Measurements from ENCODE around the gene WWOX. TPM values are rescaled to one million over a fixed set of nuclear protein-coding genes. Genes with fewer than 3 reads are reported as not detected.

Gene WWOX
- total RNA-seq, 1 experiment from 2014 or later: 35.6 TPM

GRCh38 chr16:78228704-78229103, 129.2 kb downstream of the WWOX start:
- CTCF ChIA-PET: no interaction called here
- no peaks in the 10 kb centered on the region for H4K20me1 ChIP-seq (ENCODE audit: insufficient read depth)
- no peak overlapping the region for H3K27ac ChIP-seq
- no peaks in the 10 kb centered on the region for H3K36me3 ChIP-seq (ENCODE audit: low read depth)
- POLR2A ChIA-PET (ENCODE audit: unreplicated experiment): no interaction called here
- H3K79me2 ChIP-seq (ENCODE audit: low read depth): no peaks in the 10 kb centered on the region
- DNase-seq: no peak
- no peak overlapping the region for H3K4me2 ChIP-seq
- no TSS peak for BruUV-seq (replicated peaks)
- no peak for TF ChIP-seq CTCF (conservative IDR thresholded peaks at IDR 0.05)
- TF ChIP-seq EZH2 (IDR thresholded peaks at IDR 0.05; ENCODE audit: low read depth): no peak
- no peak overlapping the region for H3K4me3 ChIP-seq
- intact Hi-C loops (cut with micrococcal nuclease; ENCODE audit: unreplicated experiment): no loop called here
- no peaks in the 10 kb centered on the region for H3K9me3 ChIP-seq (ENCODE audit: insufficient read depth, low read depth)
- H2AFZ ChIP-seq: no peak overlapping the region
- peaks cover 16% of the 10 kb centered on the region for H3K4me1 ChIP-seq (replicated peaks; ENCODE audit: insufficient read depth)
- no peaks in the 10 kb centered on the region for H3F3A ChIP-seq (ENCODE audit: insufficient read depth, low read depth)
- H3K9me2 ChIP-seq (ENCODE audit: insufficient read depth): no peaks in the 10 kb centered on the region
- no peaks in the 10 kb centered on the region for H3K27me3 ChIP-seq (ENCODE audit: insufficient read depth, low read depth)

DNA sequence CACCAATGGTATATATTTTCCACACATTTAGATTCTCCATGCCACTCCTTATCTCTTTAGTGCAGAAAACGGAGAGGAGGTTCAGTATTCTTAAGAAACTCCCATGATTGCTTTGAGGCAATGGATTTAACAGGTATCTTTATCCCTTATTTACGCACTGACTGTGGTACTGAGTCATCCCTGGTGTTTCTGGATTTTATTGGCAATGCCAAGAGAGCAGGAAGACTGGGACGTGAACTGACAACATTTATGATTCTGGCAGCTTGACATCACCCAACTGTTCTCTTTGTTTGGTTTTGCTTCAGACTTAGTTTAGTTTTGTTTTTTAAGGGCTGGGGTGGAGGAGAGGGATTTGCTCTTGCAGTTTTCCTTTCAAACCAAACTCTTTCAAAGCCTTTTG, 131.4 kb downstream of the WWOX start:
- no TSS peak for BruUV-seq (replicated peaks)
- CTCF ChIA-PET: no interaction called here
- peaks cover 11% of the 10 kb centered on the region for H3K4me1 ChIP-seq (replicated peaks; ENCODE audit: insufficient read depth)

DNA sequence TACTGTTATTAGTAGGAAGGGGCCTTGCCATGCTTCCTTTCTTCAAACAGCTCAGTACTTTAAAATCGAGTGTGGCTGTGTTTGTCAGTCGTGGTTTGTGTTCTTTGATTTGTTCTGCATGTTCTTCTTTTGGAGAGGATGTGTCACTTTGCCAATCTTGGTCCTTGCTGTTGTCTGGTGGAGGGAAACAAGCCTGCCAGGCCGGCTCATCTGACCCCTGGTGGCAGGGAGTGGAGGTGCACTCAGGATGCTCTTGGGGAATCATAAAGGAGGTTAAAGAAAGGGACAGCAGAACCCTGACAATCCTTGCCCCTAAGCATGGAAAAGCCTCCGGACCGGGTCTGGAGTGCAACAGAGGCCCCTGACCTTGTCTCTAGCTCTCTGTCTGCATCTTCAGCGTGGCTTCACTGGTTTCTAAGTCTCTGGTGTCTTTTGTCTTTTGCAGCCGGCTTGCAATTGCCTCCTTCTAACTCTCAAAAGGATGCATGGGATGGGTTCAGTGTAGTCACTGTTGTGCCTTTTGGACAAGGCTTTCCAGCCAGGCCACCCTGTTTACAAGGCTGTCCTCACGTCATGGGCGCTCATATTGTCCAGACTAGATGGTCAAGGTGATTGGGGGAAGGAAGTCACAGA, 135.8 kb downstream of the WWOX start:
- Histone ChIP-seq H3K27ac (no peak overlapping the region), H4K20me1 (ENCODE audit: insufficient read depth) (no peaks in the 10 kb centered on the region), H3F3A (ENCODE audit: insufficient read depth, low read depth) (no peaks in the 10 kb centered on the region), H3K9me3 (ENCODE audit: insufficient read depth, low read depth) (no peaks in the 10 kb centered on the region), H3K4me2 (no peak overlapping the region), H3K27me3 (ENCODE audit: insufficient read depth, low read depth) (no peaks in the 10 kb centered on the region), H3K4me1 (replicated peaks; ENCODE audit: insufficient read depth) (peaks cover 11% of the 10 kb centered on the region), H3K36me3 (ENCODE audit: low read depth) (no peaks in the 10 kb centered on the region), H3K79me2 (ENCODE audit: low read depth) (no peaks in the 10 kb centered on the region), H3K9me2 (ENCODE audit: insufficient read depth) (no peaks in the 10 kb centered on the region), H2AFZ (no peak overlapping the region), H3K4me3 (no peak overlapping the region)
- no TSS peak for BruUV-seq (replicated peaks)
- TF ChIP-seq EZH2 (IDR thresholded peaks at IDR 0.05; ENCODE audit: low read depth) (no peak), CTCF (conservative IDR thresholded peaks at IDR 0.05) (peak; percentile 96)
- ChIA-PET CTCF (no interaction called here), POLR2A (ENCODE audit: unreplicated experiment) (interaction anchor here (0.6 kb wide), 1 partner anchor 10 kb away, joined by 5 read pairs; no protein-coding TSS in a partner anchor)
- peak; percentile 57 to 63 for DNase-seq
- intact Hi-C loops (cut with micrococcal nuclease; ENCODE audit: unreplicated experiment): loop anchor here (1.0 kb wide), 1 partner anchor 112 kb away; no protein-coding TSS in a partner anchor

More for the DNA sequence above, 131.4 kb downstream of the WWOX start:
- Histone ChIP-seq H3K27ac (no peak overlapping the region), H3K27me3 (ENCODE audit: insufficient read depth, low read depth) (no peaks in the 10 kb centered on the region), H3K36me3 (ENCODE audit: low read depth) (no peaks in the 10 kb centered on the region), H3K4me2 (no peak overlapping the region), H3K9me2 (ENCODE audit: insufficient read depth) (no peaks in the 10 kb centered on the region), H3K4me3 (no peak overlapping the region), H3K79me2 (ENCODE audit: low read depth) (no peaks in the 10 kb centered on the region), H4K20me1 (ENCODE audit: insufficient read depth) (no peaks in the 10 kb centered on the region), H2AFZ (no peak overlapping the region), H3K9me3 (ENCODE audit: insufficient read depth, low read depth) (no peaks in the 10 kb centered on the region), H3F3A (ENCODE audit: insufficient read depth, low read depth) (no peaks in the 10 kb centered on the region)
- intact Hi-C loops (cut with micrococcal nuclease; ENCODE audit: unreplicated experiment): no loop called here
- DNase-seq: peak in 1 of 2 experiments; percentile 58
- POLR2A ChIA-PET (ENCODE audit: unreplicated experiment): no interaction called here
- TF ChIP-seq EZH2 (IDR thresholded peaks at IDR 0.05; ENCODE audit: low read depth): no peak

All from PC-9 (cell line).